ENCODE data around the gene NR3C1. TPM values are rescaled to one million over a fixed set of nuclear protein-coding genes. Genes with fewer than 3 reads are reported as not detected.

Gene NR3C1
- polyA plus RNA-seq, 1 donor from 2014 or later: 2.3 TPM

DNA sequence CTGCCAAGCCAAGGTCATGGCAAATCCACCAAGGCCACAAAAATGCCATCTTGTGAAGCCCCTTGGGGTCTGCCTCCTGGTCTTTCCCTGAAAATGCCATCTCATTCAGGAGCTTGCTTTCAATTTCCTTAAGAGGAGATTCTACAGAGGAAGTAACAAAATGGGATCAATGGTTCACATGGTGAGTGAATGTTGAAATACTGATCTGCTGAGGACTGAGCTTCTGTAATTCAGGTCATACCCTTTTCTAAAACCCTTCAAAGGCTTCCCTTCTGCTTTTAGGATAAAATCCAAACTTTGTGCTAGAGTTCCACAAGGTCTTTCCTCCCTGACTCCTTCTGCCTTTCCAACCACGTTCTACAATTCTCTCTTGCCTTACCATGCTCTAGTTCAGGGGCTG is 24.7 kb upstream of the NR3C1 start:
- no peaks in the 10 kb centered on the region for H3K9me3 ChIP-seq (ENCODE audit: low read length)
- TF ChIP-seq, protein P1, sequence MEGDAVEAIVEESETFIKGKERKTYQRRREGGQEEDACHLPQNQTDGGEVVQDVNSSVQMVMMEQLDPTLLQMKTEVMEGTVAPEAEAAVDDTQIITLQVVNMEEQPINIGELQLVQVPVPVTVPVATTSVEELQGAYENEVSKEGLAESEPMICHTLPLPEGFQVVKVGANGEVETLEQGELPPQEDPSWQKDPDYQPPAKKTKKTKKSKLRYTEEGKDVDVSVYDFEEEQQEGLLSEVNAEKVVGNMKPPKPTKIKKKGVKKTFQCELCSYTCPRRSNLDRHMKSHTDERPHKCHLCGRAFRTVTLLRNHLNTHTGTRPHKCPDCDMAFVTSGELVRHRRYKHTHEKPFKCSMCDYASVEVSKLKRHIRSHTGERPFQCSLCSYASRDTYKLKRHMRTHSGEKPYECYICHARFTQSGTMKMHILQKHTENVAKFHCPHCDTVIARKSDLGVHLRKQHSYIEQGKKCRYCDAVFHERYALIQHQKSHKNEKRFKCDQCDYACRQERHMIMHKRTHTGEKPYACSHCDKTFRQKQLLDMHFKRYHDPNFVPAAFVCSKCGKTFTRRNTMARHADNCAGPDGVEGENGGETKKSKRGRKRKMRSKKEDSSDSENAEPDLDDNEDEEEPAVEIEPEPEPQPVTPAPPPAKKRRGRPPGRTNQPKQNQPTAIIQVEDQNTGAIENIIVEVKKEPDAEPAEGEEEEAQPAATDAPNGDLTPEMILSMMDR (IDR thresholded peaks at IDR 0.05; ENCODE audit: poor library complexity, severe bottlenecking): no peak
- no peak for TF ChIP-seq EZH2 (IDR thresholded peaks at IDR 0.05; ENCODE audit: borderline replicate concordance, insufficient read depth, low read length, poor library complexity, severe bottlenecking)
- no peak for TF ChIP-seq EP300 (conservative IDR thresholded peaks at IDR 0.05; ENCODE audit: poor library complexity, severe bottlenecking)
- TF ChIP-seq POLR2AphosphoS5 (IDR thresholded peaks at IDR 0.05): no peak
- TF ChIP-seq MXI1 (conservative IDR thresholded peaks at IDR 0.05; ENCODE audit: poor library complexity, severe bottlenecking): no peak
- TF ChIP-seq TAF1 (IDR thresholded peaks at IDR 0.05; ENCODE audit: low read depth): no peak
- TF ChIP-seq SMC3 (conservative IDR thresholded peaks at IDR 0.05; ENCODE audit: poor library complexity): no peak
- TF ChIP-seq, protein P2, sequence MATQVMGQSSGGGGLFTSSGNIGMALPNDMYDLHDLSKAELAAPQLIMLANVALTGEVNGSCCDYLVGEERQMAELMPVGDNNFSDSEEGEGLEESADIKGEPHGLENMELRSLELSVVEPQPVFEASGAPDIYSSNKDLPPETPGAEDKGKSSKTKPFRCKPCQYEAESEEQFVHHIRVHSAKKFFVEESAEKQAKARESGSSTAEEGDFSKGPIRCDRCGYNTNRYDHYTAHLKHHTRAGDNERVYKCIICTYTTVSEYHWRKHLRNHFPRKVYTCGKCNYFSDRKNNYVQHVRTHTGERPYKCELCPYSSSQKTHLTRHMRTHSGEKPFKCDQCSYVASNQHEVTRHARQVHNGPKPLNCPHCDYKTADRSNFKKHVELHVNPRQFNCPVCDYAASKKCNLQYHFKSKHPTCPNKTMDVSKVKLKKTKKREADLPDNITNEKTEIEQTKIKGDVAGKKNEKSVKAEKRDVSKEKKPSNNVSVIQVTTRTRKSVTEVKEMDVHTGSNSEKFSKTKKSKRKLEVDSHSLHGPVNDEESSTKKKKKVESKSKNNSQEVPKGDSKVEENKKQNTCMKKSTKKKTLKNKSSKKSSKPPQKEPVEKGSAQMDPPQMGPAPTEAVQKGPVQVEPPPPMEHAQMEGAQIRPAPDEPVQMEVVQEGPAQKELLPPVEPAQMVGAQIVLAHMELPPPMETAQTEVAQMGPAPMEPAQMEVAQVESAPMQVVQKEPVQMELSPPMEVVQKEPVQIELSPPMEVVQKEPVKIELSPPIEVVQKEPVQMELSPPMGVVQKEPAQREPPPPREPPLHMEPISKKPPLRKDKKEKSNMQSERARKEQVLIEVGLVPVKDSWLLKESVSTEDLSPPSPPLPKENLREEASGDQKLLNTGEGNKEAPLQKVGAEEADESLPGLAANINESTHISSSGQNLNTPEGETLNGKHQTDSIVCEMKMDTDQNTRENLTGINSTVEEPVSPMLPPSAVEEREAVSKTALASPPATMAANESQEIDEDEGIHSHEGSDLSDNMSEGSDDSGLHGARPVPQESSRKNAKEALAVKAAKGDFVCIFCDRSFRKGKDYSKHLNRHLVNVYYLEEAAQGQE (IDR thresholded peaks at IDR 0.05; ENCODE audit: borderline replicate concordance): no peak
- no peak for TF ChIP-seq RAD21 (conservative IDR thresholded peaks at IDR 0.05)

GRCh38 chr5:143427122-143427735 is 23.7 kb upstream of the NR3C1 start:
- Histone ChIP-seq H3K4me2 (ENCODE audit: low read length) (no peak overlapping the region), H3K27me3 (ENCODE audit: insufficient read depth, low read depth, low read length) (no peaks in the 10 kb centered on the region), H3F3A (ENCODE audit: insufficient read depth, low read length, poor library complexity, severe bottlenecking) (no peaks in the 10 kb centered on the region), H3K36me3 (ENCODE audit: insufficient read depth, low read length) (no peaks in the 10 kb centered on the region), H4K20me1 (ENCODE audit: insufficient read depth) (no peaks in the 10 kb centered on the region), H3K9me3 (ENCODE audit: low read length) (no peaks in the 10 kb centered on the region), H3K9me2 (ENCODE audit: insufficient read depth, low read length) (no peaks in the 10 kb centered on the region), H3K79me2 (replicated peaks; ENCODE audit: insufficient read depth, low read length) (no peaks in the 10 kb centered on the region), H3K4me3 (ENCODE audit: low read length) (no peak overlapping the region), H2AFZ (ENCODE audit: low read depth, low read length) (no peak overlapping the region), H3K27ac (ENCODE audit: low read length) (no peak overlapping the region), H3K9ac (ENCODE audit: low read length) (no peak overlapping the region)
- no peak for TF ChIP-seq TAF1 (IDR thresholded peaks at IDR 0.05; ENCODE audit: low read depth)
- TF ChIP-seq, protein P1 (IDR thresholded peaks at IDR 0.05; ENCODE audit: poor library complexity, severe bottlenecking): no peak

More for the DNA sequence above, 24.7 kb upstream of the NR3C1 start:
- Histone ChIP-seq H3K36me3 (ENCODE audit: insufficient read depth, low read length) (no peaks in the 10 kb centered on the region), H3F3A (ENCODE audit: insufficient read depth, low read length, poor library complexity, severe bottlenecking) (no peaks in the 10 kb centered on the region), H4K20me1 (ENCODE audit: insufficient read depth) (no peaks in the 10 kb centered on the region), H3K4me2 (ENCODE audit: low read length) (no peak overlapping the region), H3K9ac (ENCODE audit: low read length) (no peak overlapping the region), H3K4me3 (ENCODE audit: low read length) (no peak overlapping the region), H2AFZ (ENCODE audit: low read depth, low read length) (no peak overlapping the region), H3K9me2 (ENCODE audit: insufficient read depth, low read length) (no peaks in the 10 kb centered on the region), H3K27ac (ENCODE audit: low read length) (no peak overlapping the region), H3K27me3 (ENCODE audit: insufficient read depth, low read depth, low read length) (no peaks in the 10 kb centered on the region), H3K79me2 (replicated peaks; ENCODE audit: insufficient read depth, low read length) (no peaks in the 10 kb centered on the region)

Measured in neural cell (in vitro differentiated cells).